CD4-positive, alpha-beta T cell treated with Interleukin-15 for 4 hours (primary cell): ENCODE data around the gene TRIP10.

ENCODE experiments used
- DNase-seq: peaks from one replicate; pipeline ENCODE4 v3.0.0-alpha.2; 2020; ENCODE audit warnings: low spot score

Gene TRIP10

GRCh38 chr19:6712231-6712630 is 27.2 kb upstream of the TRIP10 start:
- no peak for DNase-seq

GRCh38 chr19:6712692-6713670 is 26.5 kb upstream of the TRIP10 start:
- DNase-seq = no peak

- no peak for DNase-seq
Measured at GRCh38 chr19:6713773-6714692, 25.4 kb upstream of the TRIP10 start.

GRCh38 chr19:6714749-6715555 is 24.5 kb upstream of the TRIP10 start:
- no peak for DNase-seq

- no peak for DNase-seq
Measured at GRCh38 chr19:6716610-6716970, 22.9 kb upstream of the TRIP10 start.

- no peak for DNase-seq
Measured at GRCh38 chr19:6717036-6717435, 22.4 kb upstream of the TRIP10 start.

- DNase-seq = no peak
Measured at GRCh38 chr19:6717441-6717971, 22.0 kb upstream of the TRIP10 start.

- no peak for DNase-seq
Measured at GRCh38 chr19:6718111-6718740, 21.3 kb upstream of the TRIP10 start.

GRCh38 chr19:6718741-6719539 is 20.5 kb upstream of the TRIP10 start:
- no peak for DNase-seq

- DNase-seq = no peak
Measured at GRCh38 chr19:6719540-6719861, 20.0 kb upstream of the TRIP10 start.

GRCh38 chr19:6719992-6720368 is 19.5 kb upstream of the TRIP10 start:
- no peak for DNase-seq

GRCh38 chr19:6720369-6721137 is 18.9 kb upstream of the TRIP10 start, which contains the start of gene C3:
C3 (minus strand) TSS chr19:6720650; CDS start chr19:6720589, 61 bp downstream.
- DNase-seq = no peak

GRCh38 chr19:6721138-6721474 is 18.4 kb upstream of the TRIP10 start:
- DNase-seq = no peak

- no peak for DNase-seq
Measured at GRCh38 chr19:6721773-6722172, 17.7 kb upstream of the TRIP10 start.

GRCh38 chr19:6723108-6723618 is 16.3 kb upstream of the TRIP10 start:
- no peak for DNase-seq

GRCh38 chr19:6723738-6724137 is 15.7 kb upstream of the TRIP10 start:
- DNase-seq = no peak

GRCh38 chr19:6724631-6725492 is 14.6 kb upstream of the TRIP10 start:
- no peak for DNase-seq

- DNase-seq = no peak
Measured at GRCh38 chr19:6725513-6726231, 13.8 kb upstream of the TRIP10 start.
